Fibroblast of the aortic adventitia (primary cell): ENCODE data around the gene E2F8. TPM values are rescaled to one million over a fixed set of nuclear protein-coding genes. Genes with fewer than 3 reads are reported as not detected.

Experiments
- DNase-seq: peaks from one replicate; pipeline ENCODE4 v3.0.0-alpha.2; 2010; ENCODE audit warnings: low read depth
- H3K4me3 ChIP-seq: 2 replicates; pipeline ENCODE4 v1.5.1; 2011; ENCODE audit warnings: low read depth, mild to moderate bottlenecking, control low read depth, low read length, moderate library complexity
- total RNA-seq: library from RNA; depleted of rRNA; stranded (reverse); fragments of >200 nt; gene quantifications from 2 replicates; pipeline ENCODE4 v1.2.3, GENCODE V29; 2012; ENCODE audit warnings: low replicate concordance
- TF ChIP-seq, protein P1 (sequence below): IDR thresholded peaks from 2 replicates; pipeline ENCODE4 v1.5.1; 2011; ENCODE audit warnings: mild to moderate bottlenecking, low read length, control low read depth, inconsistent platforms; ENCODE audit not compliant: insufficient read depth

Gene E2F8
- total RNA-seq, 1 donor: 4.4 TPM

DNA sequence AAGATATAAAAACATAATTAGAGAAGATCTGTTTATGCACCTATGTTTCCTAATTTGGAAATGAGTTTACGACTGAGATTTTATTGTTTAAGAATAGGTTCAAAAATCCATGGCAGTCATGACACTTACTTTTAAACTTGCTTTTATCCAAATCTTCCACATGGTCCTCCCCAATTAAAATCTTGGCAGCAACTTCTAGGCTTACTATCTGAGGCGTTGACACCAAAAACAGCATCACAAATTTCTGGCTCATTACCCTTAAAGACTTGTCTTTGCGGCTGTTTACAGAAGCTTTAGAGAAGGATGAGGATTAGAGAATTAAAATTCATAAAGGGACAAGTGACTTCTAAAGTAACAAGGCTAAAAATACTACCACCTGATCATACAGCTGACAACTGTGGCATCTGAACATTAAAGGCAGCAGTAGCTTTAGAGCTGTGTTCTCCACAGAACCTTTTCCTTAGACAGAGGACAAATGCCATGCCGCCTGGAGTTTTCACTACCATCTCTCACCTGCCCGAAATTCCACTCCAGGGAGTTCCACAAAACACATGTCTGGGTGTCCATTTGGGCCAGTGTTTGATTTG is 6.4 kb downstream of the E2F8 start:
- no peak for DNase-seq
- H3K4me3 ChIP-seq: no peak overlapping the region
- TF ChIP-seq, protein P1, sequence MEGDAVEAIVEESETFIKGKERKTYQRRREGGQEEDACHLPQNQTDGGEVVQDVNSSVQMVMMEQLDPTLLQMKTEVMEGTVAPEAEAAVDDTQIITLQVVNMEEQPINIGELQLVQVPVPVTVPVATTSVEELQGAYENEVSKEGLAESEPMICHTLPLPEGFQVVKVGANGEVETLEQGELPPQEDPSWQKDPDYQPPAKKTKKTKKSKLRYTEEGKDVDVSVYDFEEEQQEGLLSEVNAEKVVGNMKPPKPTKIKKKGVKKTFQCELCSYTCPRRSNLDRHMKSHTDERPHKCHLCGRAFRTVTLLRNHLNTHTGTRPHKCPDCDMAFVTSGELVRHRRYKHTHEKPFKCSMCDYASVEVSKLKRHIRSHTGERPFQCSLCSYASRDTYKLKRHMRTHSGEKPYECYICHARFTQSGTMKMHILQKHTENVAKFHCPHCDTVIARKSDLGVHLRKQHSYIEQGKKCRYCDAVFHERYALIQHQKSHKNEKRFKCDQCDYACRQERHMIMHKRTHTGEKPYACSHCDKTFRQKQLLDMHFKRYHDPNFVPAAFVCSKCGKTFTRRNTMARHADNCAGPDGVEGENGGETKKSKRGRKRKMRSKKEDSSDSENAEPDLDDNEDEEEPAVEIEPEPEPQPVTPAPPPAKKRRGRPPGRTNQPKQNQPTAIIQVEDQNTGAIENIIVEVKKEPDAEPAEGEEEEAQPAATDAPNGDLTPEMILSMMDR: no peak

DNA sequence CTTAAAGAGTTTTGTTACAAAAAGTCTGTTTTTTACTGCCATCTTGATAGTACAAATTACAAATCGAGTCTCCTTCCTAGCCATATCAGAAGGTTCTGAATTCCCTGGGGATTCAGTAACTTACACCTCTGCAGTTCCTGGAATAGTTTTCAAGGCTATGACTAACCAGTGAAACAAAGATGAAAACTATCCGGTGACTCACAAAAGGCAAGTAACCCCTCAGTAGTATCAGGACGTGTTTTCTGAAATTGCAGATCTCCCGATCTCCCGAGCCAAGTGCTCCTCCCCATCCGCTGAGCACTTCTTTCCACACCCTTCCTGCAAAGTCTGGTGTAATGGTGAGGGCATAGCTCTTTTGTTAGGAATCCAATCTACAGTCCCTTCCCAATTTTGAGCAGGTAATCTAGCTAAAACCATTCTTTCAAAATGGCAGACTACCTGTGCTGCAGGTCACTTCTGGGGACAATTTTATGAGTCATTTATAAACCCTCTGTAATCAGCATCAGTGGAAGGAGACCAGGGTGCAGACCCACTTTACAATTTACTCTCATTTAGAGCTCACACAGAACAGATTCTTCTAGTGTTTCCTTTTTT is 7.7 kb downstream of the E2F8 start:
- H3K4me3 ChIP-seq: no peak overlapping the region
- TF ChIP-seq, protein P1: no peak
- peak; percentile 95 for DNase-seq

DNA sequence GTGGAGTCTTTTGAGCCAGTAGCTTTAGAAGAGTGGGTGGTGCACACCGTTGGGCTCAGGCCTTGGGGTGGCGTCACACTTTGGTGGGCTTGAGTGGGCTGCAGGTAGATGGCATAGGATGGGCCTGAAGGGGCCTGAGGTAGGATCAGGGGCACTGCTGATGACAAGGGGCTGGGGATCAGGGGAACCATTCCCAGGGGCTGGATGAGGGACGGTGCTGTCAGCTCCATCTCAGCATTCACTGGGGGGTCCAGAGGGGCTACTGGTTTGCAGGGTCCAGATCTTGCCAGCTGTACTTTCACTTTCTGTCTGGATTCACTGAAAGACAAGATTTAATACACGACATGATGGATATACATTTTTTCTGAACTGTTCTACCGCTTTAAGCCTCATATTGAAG is 11.1 kb downstream of the E2F8 start:
- DNase-seq: no peak
- TF ChIP-seq, protein P1: no peak
- H3K4me3 ChIP-seq: no peak overlapping the region

DNA sequence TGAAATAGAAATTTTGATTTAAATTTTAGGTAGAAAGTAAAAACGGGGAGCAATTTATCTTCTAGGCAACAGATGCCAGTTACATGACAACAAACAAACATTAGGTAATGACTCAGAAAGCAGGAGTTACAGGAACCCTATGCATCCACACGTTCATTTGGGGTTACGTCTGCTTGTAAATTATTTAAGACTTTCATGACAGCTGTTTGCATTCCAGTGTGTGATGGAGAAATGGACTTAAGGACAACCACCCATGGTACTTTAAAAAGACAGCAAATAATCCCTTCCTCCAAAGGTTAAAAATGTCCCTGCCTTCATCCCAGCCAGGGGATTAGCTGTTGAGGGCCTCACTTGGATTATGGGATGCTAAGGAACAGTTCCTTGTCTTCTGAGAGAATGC is 11.8 kb downstream of the E2F8 start:
- DNase-seq: no peak
- no peak overlapping the region for H3K4me3 ChIP-seq
- TF ChIP-seq, protein P1: no peak

DNA sequence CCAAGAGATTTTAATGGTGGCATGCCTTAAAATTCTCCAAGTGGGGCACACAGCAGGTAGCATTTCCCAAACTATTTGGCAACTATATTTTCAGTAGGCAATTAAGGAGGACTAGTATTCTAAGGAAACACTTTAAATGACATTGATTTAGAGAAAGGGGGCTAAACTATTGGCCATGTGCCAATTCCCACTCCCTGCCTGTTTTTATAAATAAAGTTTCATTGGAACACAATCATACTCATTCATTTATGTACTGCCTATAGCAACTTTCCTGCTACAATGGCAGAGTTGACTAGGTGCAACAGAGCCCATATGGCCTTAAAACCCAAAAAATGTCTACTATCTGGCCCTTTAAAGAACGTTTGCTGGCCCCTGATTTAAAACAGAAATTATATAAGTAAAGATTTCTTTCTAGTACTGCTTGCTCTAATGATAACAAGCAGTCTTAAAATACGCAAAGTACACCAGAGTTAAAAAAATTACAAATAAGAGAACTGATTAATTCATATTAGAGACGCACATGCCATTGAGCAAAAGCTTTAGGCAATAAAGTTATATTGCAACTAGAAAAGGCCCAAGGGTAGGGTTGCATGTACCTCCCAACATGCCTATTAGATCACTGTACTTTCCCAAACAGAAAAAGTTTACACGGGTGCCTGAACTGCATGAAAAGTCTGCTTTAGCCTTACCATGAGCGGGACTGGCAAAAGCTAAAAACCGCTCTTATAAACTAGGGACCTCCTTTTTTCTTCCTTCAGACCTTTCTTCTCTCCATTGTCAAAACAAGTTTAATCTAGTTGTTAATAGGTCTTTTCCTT is 14.2 kb downstream of the E2F8 start:
- no peak for DNase-seq
- H3K4me3 ChIP-seq: no peak overlapping the region
- TF ChIP-seq, protein P1: no peak

DNA sequence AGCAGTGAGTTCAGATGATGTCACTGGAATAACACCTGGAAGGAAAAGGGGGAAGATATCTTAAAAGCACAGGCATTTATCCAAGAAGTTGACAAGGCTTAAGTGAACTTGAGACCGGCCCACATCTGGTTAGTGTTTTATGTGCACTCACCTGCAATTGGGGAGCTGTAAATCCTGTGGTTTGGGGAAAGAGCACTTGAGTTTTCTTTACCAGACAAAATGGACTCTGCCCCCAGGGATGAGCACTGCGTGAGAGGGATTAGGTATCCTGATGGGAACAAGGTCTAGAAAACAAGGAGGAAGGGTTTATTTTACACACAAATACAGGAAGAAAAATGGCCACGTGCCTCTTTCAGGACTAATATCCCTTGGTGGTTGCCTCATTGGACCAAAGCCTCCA is 15.2 kb downstream of the E2F8 start:
- H3K4me3 ChIP-seq: no peak overlapping the region

More for the DNA sequence above, 15.2 kb downstream of the E2F8 start:
- TF ChIP-seq, protein P1: no peak
- DNase-seq: no peak
